HepG2 (cell line): ENCODE results near the gene ADAM8. TPM values are rescaled to one million over a fixed set of nuclear protein-coding genes. Genes with fewer than 3 reads are reported as not detected.

Experiments
- ATAC-seq: fragments of 200-7000 bp; cut with Tn5 transposase; 3 replicates; pipeline ENCODE4 v1.9.1; 2020; ENCODE audit warnings: mild to moderate bottlenecking, moderate library complexity
- BruUV-seq: library from RNA; stranded (reverse); fragments of 400-500 nt; replicated peaks from 2 replicates; lab custom pipeline; 2021; lab: Mats Ljungman, UMichigan
- CTCF ChIA-PET: fragments of 300-600 bp; formaldehyde crosslinking; extraction: SDS; loops from one replicate; lab custom pipeline; 2021; ENCODE audit warnings: low total read pairs, inconsistent platforms, low intra/inter-chr PET ratio; lab: Yijun Ruan, JAX
- POLR2A ChIA-PET: fragments of 350-600 bp; sonication (Branson Sonifier 250); formaldehyde crosslinking; loops from one replicate; lab custom pipeline; 2020; ENCODE audit warnings: antibody characterized with exemption, inconsistent platforms; lab: Yijun Ruan, JAX
- DNase-seq: peaks from one replicate; pipeline ENCODE4 v3.0.0-alpha.2; 2015; ENCODE audit warnings: low spot score
- FAIRE-seq: peaks from 3 replicates; lab custom pipeline; 2011; peaks lifted over from hg19 to GRCh38; lab: Jason Lieb, UNC
- H2AFZ ChIP-seq: one replicate; pipeline ENCODE4 v1.6.1; 2011; ENCODE audit warnings: low read length, inconsistent platforms
- H3K27ac ChIP-seq: fragments of 300-600 bp; 3 replicates; pipeline ENCODE4 v1.8.0; 2011; ENCODE audit warnings: mixed run types, mild to moderate bottlenecking, mixed read lengths, low read length, inconsistent platforms; ENCODE audit not compliant: insufficient read depth; ENCODE audit errors: extremely low read length
- H3K27me3 ChIP-seq, 2 experiments: fragments of 200-600 bp in 1 of 2; 2 replicates in 1 of 2; 3 replicates in 1 of 2; pipeline versions ENCODE4 v1.6.0 to v1.8.0; 2011; ENCODE audit warnings: low read length in 2 of 2, mild to moderate bottlenecking in 2 of 2, moderate library complexity in 2 of 2, inconsistent platforms in 1 of 2; ENCODE audit not compliant: insufficient read depth in 2 of 2, control insufficient read depth in 1 of 2
- H3K36me3 ChIP-seq, 2 experiments: fragments of 200-600 bp in 1 of 2; replicated peaks in 1 of 2; 2 replicates in 1 of 2; 3 replicates in 1 of 2; pipeline versions ENCODE4 v1.5.1 to v1.8.0; 2011; ENCODE audit warnings: low read length in 2 of 2, inconsistent platforms in 1 of 2; ENCODE audit not compliant: insufficient read depth in 2 of 2, control insufficient read depth in 1 of 2
- H3K4me1 ChIP-seq: 2 replicates; pipeline ENCODE4 v1.5.1; 2012; ENCODE audit warnings: low read length, inconsistent platforms; ENCODE audit not compliant: insufficient read depth
- H3K4me2 ChIP-seq: 2 replicates; pipeline ENCODE4 v1.6.0; 2011; ENCODE audit warnings: low read depth, low read length, inconsistent platforms
- H3K4me3 ChIP-seq, 3 experiments: fragments of 200-600 bp in 1 of 3; sonication (generic), shearing (Covaris generic) in 1 of 3; replicated peaks in 1 of 3; 2 replicates each; pipeline ENCODE4 v1.5.1; 2011 to 2016; ENCODE audit warnings: low read length in 3 of 3, inconsistent platforms in 2 of 3, low read depth in 2 of 3, mild to moderate bottlenecking in 2 of 3, control low read depth in 1 of 3, mixed read lengths in 1 of 3; ENCODE audit not compliant: insufficient read depth in 1 of 3
- H3K79me2 ChIP-seq: one replicate; pipeline ENCODE4 v1.6.1; 2011; ENCODE audit warnings: low read length, inconsistent platforms; ENCODE audit not compliant: insufficient read depth
- H3K9ac ChIP-seq: 2 replicates; pipeline ENCODE4 v1.6.0; 2011; ENCODE audit warnings: mild to moderate bottlenecking, low read depth, low read length, inconsistent platforms; ENCODE audit not compliant: insufficient read depth
- H3K9me3 ChIP-seq: 2 replicates; pipeline ENCODE4 v1.5.1; 2012; ENCODE audit warnings: mild to moderate bottlenecking, low read length
- H4K20me1 ChIP-seq: 2 replicates; pipeline ENCODE4 v1.6.0; 2011; ENCODE audit warnings: inconsistent platforms, mild to moderate bottlenecking, low read length, moderate library complexity; ENCODE audit not compliant: insufficient read depth
- EP300 ChIP-seq, 3 experiments: sonication (generic) in 1 of 3; formaldehyde crosslinking in 1 of 3; IDR thresholded peaks; 2 replicates each; pipeline versions ENCODE4 v1.5.1 to v1.6.1; 2011 to 2020; ENCODE audit warnings: low read depth in 2 of 3, low read length in 2 of 3, borderline replicate concordance in 1 of 3, improper control_type of control experiment in 1 of 3, mild to moderate bottlenecking in 1 of 3, missing genetic modification reagents in 1 of 3, moderate library complexity in 1 of 3
- KLF9 ChIP-seq: IDR thresholded peaks from 2 replicates; pipeline ENCODE4 v1.6.1; 2016; ENCODE audit warnings: low read depth
- MAZ ChIP-seq, 2 experiments: sonication (generic) in 1 of 2; formaldehyde crosslinking in 1 of 2; IDR thresholded peaks; 2 replicates each; pipeline versions ENCODE4 v1.5.0 to v1.6.1; 2012 to 2020; ENCODE audit warnings: low read depth in 2 of 2, mild to moderate bottlenecking in 2 of 2, borderline replicate concordance in 1 of 2, improper control_type of control experiment in 1 of 2, low read length in 1 of 2, missing genetic modification reagents in 1 of 2, moderate library complexity in 1 of 2
- NFE2L1 ChIP-seq: sonication (generic); formaldehyde crosslinking; IDR thresholded peaks from 2 replicates; pipeline ENCODE4 v1.4.0; 2020; ENCODE audit warnings: missing genetic modification reagents, mild to moderate bottlenecking, borderline replicate concordance
- NR2C2 ChIP-seq: sonication (generic); formaldehyde crosslinking; IDR thresholded peaks from 2 replicates; pipeline ENCODE4 v1.4.0; 2020; ENCODE audit warnings: missing genetic modification reagents, mild to moderate bottlenecking, moderate library complexity, borderline replicate concordance
- ZC3H4 ChIP-seq: sonication (generic); formaldehyde crosslinking; IDR thresholded peaks from 2 replicates; pipeline ENCODE4 v1.4.0; 2020; ENCODE audit warnings: missing genetic modification reagents, borderline replicate concordance
- ZFP37 ChIP-seq: sonication (generic); formaldehyde crosslinking; IDR thresholded peaks from 2 replicates; pipeline ENCODE4 v1.4.0; 2020; ENCODE audit warnings: missing genetic modification reagents, borderline replicate concordance
- ZNF432 ChIP-seq: sonication (generic); formaldehyde crosslinking; IDR thresholded peaks from 2 replicates; pipeline ENCODE4 v1.5.0; 2020; ENCODE audit warnings: missing genetic modification reagents, mild to moderate bottlenecking, borderline replicate concordance
- ZNF543 ChIP-seq: sonication (generic); formaldehyde crosslinking; IDR thresholded peaks from 2 replicates; pipeline ENCODE4 v1.4.0; 2020; ENCODE audit warnings: mild to moderate bottlenecking, missing genetic modification reagents
- WGBS: methylation state at CpG from one replicate; pipeline ENCODE4 v1.1.6; 2017; ENCODE audit warnings: low lambda C conversion rate; 5-methylcytosine and 5-hydroxymethylcytosine counted together
- in situ Hi-C: cut with HindIII; loops from 2 replicates; pipeline ENCODE4 v1.10.0; 2017; ENCODE audit warnings: low pct_unique_long_range_greater_than_20kb; ENCODE audit not compliant: extremely low pct_ligation_motif_present
- intact Hi-C: fragments of 100-400 bp; cut with micrococcal nuclease; formaldehyde crosslinking; loops from one replicate; pipeline ENCODE4 v1.10.0; 2022; ENCODE audit not compliant: unreplicated experiment
- polyA plus RNA-seq, 8 experiments: library from polyadenylated mRNA; depleted of rRNA in 3 of 8; stranded (reverse) in 7 of 8; unstranded in 1 of 8; fragments of >200 nt; fragmentation: Illumina TruSeq in 4 of 8; extraction: Trizol in 4 of 8; gene quantifications; 2 replicates each; pipeline versions ENCODE4 v1.2.1 to v1.2.3, GENCODE V29; 2011 to 2016; ENCODE audit warnings: low read depth in 4 of 8, missing spikeins in 1 of 8, mixed read lengths in 1 of 8; ENCODE audit not compliant: insufficient read depth in 1 of 8
- total RNA-seq, 5 experiments: library from RNA; depleted of rRNA; stranded (reverse); fragments of >200 nt; fragmentation: Illumina TruSeq; extraction: Trizol; gene quantifications; 2 replicates each; pipeline ENCODE4 v1.2.3, GENCODE V29; 2016; ENCODE audit warnings: low read depth in 1 of 5
- TF ChIP-seq, protein P1 (sequence below): sonication (generic); formaldehyde crosslinking; conservative IDR thresholded peaks from 2 replicates; pipeline ENCODE4 v1.5.0; 2020; ENCODE audit warnings: missing genetic modification reagents
- TF ChIP-seq, protein P2 (sequence below): sonication (generic); formaldehyde crosslinking; IDR thresholded peaks from 2 replicates; pipeline ENCODE4 v1.4.0; 2020; ENCODE audit warnings: mild to moderate bottlenecking, missing genetic modification reagents
- TF ChIP-seq, protein P3 (sequence below): sonication (generic); formaldehyde crosslinking; IDR thresholded peaks from 2 replicates; pipeline ENCODE4 v1.8.1; 2023; ENCODE audit warnings: mild to moderate bottlenecking, missing genetic modification reagents

ADAM8 gene
- total and polyA plus RNA-seq, 2 of the 13 experiments (the other 11 are each of a cell fraction or from before 2014, with no cell fraction given) = 0.24 to 0.93 TPM

DNA sequence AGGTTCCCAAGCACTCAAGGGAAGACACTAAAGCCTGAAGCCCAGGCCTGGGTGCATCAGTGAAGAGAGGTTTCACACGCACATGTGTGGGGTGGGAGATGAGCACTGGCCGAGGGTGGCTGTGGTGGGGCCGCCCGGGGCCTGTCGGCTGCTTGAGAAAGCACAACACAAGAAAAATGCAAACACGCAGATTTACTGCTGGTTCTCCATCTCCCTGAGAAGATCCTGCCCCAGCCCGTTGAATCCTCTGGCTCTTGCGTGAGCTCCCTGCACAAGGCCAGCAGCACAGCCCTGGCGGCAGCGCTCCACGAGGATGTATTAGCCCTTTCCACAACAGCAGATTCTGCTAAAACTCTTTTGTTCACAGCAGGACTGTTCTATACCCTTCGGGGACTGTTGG, 38.2 kb upstream of the ADAM8 start:
- DNase-seq = no peak
- in situ Hi-C loops = no loop called here
- POLR2A ChIA-PET = interaction anchor here (0.6 to 0.8 kb wide), 2 partner anchors 33 to 107 kb away, joined by 3 read pairs; partner anchors contain the start of gene PRAP1
- TF ChIP-seq ZFP37 (CRISPR knock-in tag) (no peak), NFE2L1 (CRISPR knock-in tag) (no peak), EP300 (IDR thresholded peaks at IDR 0.05; ENCODE audit: low read depth in 2 of 2, low read length in 2 of 2) (no peak), EP300 (CRISPR knock-in tag; IDR thresholded peaks at IDR 0.05; ENCODE audit: borderline replicate concordance) (no peak), KLF9 (CRISPR knock-in tag) (no peak), MAZ (IDR thresholded peaks at IDR 0.05; ENCODE audit: borderline replicate concordance, low read depth, low read length) (no peak), MAZ (CRISPR knock-in tag; IDR thresholded peaks at IDR 0.05; ENCODE audit: low read depth) (no peak), ZC3H4 (CRISPR knock-in tag) (no peak), ZNF543 (no peak), ZNF432 (CRISPR knock-in tag) (no peak), NR2C2 (CRISPR knock-in tag) (no peak)
- TF ChIP-seq, protein P1, sequence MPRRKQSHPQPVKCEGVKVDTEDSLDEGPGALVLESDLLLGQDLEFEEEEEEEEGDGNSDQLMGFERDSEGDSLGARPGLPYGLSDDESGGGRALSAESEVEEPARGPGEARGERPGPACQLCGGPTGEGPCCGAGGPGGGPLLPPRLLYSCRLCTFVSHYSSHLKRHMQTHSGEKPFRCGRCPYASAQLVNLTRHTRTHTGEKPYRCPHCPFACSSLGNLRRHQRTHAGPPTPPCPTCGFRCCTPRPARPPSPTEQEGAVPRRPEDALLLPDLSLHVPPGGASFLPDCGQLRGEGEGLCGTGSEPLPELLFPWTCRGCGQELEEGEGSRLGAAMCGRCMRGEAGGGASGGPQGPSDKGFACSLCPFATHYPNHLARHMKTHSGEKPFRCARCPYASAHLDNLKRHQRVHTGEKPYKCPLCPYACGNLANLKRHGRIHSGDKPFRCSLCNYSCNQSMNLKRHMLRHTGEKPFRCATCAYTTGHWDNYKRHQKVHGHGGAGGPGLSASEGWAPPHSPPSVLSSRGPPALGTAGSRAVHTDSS (CRISPR knock-in tag) = no peak
- TF ChIP-seq, protein P2, sequence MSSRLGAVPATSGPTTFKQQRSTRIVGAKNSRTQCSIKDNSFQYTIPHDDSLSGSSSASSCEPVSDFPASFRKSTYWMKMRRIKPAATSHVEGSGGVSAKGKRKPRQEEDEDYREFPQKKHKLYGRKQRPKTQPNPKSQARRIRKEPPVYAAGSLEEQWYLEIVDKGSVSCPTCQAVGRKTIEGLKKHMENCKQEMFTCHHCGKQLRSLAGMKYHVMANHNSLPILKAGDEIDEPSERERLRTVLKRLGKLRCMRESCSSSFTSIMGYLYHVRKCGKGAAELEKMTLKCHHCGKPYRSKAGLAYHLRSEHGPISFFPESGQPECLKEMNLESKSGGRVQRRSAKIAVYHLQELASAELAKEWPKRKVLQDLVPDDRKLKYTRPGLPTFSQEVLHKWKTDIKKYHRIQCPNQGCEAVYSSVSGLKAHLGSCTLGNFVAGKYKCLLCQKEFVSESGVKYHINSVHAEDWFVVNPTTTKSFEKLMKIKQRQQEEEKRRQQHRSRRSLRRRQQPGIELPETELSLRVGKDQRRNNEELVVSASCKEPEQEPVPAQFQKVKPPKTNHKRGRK = no peak
- TF ChIP-seq, protein P3, sequence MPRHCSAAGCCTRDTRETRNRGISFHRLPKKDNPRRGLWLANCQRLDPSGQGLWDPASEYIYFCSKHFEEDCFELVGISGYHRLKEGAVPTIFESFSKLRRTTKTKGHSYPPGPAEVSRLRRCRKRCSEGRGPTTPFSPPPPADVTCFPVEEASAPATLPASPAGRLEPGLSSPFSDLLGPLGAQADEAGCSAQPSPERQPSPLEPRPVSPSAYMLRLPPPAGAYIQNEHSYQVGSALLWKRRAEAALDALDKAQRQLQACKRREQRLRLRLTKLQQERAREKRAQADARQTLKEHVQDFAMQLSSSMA (CRISPR knock-in tag) = no peak
- peaks cover 13 to 26% of the 10 kb centered on the region in 2 experiments; a peak in 4 of 5 replicates for H3K36me3 ChIP-seq
- intact Hi-C loops = no loop called here
- no peaks in the 10 kb centered on the region for H3K9me3 ChIP-seq
- peaks cover 15% of the 10 kb centered on the region for H3K4me1 ChIP-seq
- BruUV-seq = no TSS peak
- H4K20me1 ChIP-seq = no peaks in the 10 kb centered on the region
- CTCF ChIA-PET = no interaction called here
- H3K4me2 ChIP-seq = no peak overlapping the region
- WGBS = 77% methylated on average over 11 of the region's 12 CpGs
- FAIRE-seq = no peak
- ATAC-seq = no peak
- H3K79me2 ChIP-seq = no peaks in the 10 kb centered on the region
- no peak overlapping the region for H3K9ac ChIP-seq
- H2AFZ ChIP-seq = no peak overlapping the region
- H3K27ac ChIP-seq = no peak overlapping the region
- no peak overlapping the region for H3K4me3 ChIP-seq
- peaks cover 0 to 9% of the 10 kb centered on the region in 2 experiments; a peak in 2 of 5 replicates for H3K27me3 ChIP-seq
